Measurements from ENCODE around the gene TAF10. TPM values are rescaled to one million over a fixed set of nuclear protein-coding genes. Genes with fewer than 3 reads are reported as not detected.

The TAF10 gene
- total RNA-seq, 1 donor from 2014 or later = 80.9 TPM

DNA sequence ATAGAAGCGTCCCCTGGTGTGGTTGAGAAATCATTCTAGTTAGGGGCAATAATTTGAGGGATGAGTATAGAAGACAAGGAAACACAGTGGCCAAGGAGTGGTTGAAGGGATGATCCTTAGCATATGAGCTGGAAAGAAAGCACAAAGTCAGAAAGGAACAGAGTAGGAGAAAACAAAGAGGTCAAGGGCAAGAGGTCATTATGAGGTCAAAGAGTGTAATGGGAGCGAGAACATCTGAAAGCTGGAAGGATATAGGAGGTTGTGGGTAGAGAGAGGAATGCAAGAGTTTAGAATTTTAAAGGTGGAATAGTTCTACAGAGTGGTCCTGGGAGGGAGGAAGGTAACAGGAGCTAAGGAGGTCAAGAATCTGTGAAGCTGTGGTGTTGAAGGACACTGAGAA, 41.6 kb upstream of the TAF10 start:
- no peak overlapping the region for H3K4me3 Mint-ChIP-seq (ENCODE audit: unreplicated experiment)
- no peak for DNase-seq (ENCODE audit: low spot score)
- H3K4me1 Mint-ChIP-seq (ENCODE audit: low read depth) = peaks cover 10% of the 10 kb centered on the region

DNA sequence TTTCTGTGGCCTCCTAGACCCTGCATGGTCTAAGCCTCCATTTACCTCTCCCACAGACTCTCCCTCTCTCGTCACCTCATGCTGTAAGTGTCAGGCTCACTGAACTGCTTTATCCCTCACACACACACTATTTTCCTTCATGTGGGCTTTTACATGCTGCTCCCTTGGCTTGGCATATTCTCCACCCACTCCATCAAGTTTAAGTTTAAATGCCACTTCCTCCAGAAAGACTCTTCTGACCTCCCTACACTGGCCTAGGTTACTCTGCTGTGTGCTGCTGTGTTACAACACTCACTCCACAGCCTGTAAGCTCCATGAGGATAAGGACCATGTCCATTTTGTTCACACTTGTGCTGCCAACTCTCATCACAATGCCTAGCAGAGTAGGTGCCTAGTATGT, 41.1 kb upstream of the TAF10 start:
- TF ChIP-seq, protein P1, sequence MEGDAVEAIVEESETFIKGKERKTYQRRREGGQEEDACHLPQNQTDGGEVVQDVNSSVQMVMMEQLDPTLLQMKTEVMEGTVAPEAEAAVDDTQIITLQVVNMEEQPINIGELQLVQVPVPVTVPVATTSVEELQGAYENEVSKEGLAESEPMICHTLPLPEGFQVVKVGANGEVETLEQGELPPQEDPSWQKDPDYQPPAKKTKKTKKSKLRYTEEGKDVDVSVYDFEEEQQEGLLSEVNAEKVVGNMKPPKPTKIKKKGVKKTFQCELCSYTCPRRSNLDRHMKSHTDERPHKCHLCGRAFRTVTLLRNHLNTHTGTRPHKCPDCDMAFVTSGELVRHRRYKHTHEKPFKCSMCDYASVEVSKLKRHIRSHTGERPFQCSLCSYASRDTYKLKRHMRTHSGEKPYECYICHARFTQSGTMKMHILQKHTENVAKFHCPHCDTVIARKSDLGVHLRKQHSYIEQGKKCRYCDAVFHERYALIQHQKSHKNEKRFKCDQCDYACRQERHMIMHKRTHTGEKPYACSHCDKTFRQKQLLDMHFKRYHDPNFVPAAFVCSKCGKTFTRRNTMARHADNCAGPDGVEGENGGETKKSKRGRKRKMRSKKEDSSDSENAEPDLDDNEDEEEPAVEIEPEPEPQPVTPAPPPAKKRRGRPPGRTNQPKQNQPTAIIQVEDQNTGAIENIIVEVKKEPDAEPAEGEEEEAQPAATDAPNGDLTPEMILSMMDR (IDR thresholded peaks at IDR 0.05) = no peak
- no peak overlapping the region for H3K27ac Mint-ChIP-seq (ENCODE audit: unreplicated experiment)
- H3K36me3 Mint-ChIP-seq (ENCODE audit: low read depth) = no peaks in the 10 kb centered on the region
- H3K27me3 Mint-ChIP-seq (ENCODE audit: low read depth) = no peaks in the 10 kb centered on the region
- no peaks in the 10 kb centered on the region for H3K9me3 Mint-ChIP-seq (ENCODE audit: low read depth)
- DNase-seq (ENCODE audit: low spot score) = no peak
- H3K4me3 Mint-ChIP-seq (ENCODE audit: unreplicated experiment) = no peak overlapping the region
- H3K4me1 Mint-ChIP-seq (ENCODE audit: low read depth) = peaks cover 10% of the 10 kb centered on the region

More for the DNA sequence above, 41.6 kb upstream of the TAF10 start:
- H3K9me3 Mint-ChIP-seq (ENCODE audit: low read depth) = no peaks in the 10 kb centered on the region
- H3K36me3 Mint-ChIP-seq (ENCODE audit: low read depth) = no peaks in the 10 kb centered on the region
- no peaks in the 10 kb centered on the region for H3K27me3 Mint-ChIP-seq (ENCODE audit: low read depth)
- no peak overlapping the region for H3K27ac Mint-ChIP-seq (ENCODE audit: unreplicated experiment)
- TF ChIP-seq, protein P1 (IDR thresholded peaks at IDR 0.05) = no peak

DNA sequence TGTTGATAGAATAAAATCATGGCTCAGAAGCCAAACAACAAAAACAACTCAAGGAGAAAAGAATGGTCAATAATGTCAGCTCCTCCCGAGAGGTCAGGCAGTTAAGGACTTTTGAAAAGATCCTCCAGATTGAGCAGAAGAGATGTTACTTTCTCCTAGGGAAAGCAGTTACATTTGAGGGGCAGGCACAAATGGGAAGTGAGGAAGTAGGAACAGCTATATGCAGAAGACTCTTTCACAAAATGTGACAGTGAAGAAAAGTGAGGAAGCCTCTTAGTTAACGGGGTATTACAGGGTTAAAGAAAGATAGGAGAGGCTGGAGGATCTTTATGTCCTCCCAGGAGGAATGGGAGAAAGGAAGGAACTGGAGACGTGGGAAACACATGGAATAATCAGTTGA, 40.2 kb upstream of the TAF10 start:
- Mint-ChIP-seq H3K4me1 (ENCODE audit: low read depth) (peaks cover 10% of the 10 kb centered on the region), H3K36me3 (ENCODE audit: low read depth) (no peaks in the 10 kb centered on the region), H3K27me3 (ENCODE audit: low read depth) (no peaks in the 10 kb centered on the region), H3K9me3 (ENCODE audit: low read depth) (no peaks in the 10 kb centered on the region), H3K27ac (ENCODE audit: unreplicated experiment) (no peak overlapping the region), H3K4me3 (ENCODE audit: unreplicated experiment) (no peak overlapping the region)
- no peak for DNase-seq (ENCODE audit: low spot score)
- TF ChIP-seq, protein P1 (IDR thresholded peaks at IDR 0.05) = no peak

DNA sequence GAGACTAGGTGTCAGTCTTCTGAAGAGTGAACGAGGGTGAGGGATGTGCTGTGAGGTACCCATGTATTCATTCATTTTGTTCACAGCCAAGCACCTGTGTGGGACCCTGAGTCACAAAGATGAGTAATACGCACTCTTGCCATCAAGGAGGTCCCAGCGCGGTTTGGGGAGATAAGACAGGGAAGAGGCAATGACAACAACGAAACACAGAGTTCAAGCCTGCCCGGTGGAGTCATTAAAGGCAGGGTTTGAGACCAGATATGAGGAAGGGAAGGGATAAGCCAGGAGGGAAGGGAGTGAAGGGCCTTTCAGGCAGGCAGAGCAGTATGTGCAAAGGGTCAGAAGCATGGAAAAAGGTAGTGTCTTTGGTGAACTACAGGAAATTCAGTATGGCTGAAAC, 39.0 kb upstream of the TAF10 start:
- no peak for DNase-seq (ENCODE audit: low spot score)
- Mint-ChIP-seq H3K27ac (ENCODE audit: unreplicated experiment) (no peak overlapping the region), H3K36me3 (ENCODE audit: low read depth) (no peaks in the 10 kb centered on the region), H3K9me3 (ENCODE audit: low read depth) (no peaks in the 10 kb centered on the region), H3K27me3 (ENCODE audit: low read depth) (no peaks in the 10 kb centered on the region), H3K4me3 (ENCODE audit: unreplicated experiment) (no peak overlapping the region), H3K4me1 (ENCODE audit: low read depth) (peaks cover 1% of the 10 kb centered on the region)
- TF ChIP-seq, protein P1 (IDR thresholded peaks at IDR 0.05) = no peak

DNA sequence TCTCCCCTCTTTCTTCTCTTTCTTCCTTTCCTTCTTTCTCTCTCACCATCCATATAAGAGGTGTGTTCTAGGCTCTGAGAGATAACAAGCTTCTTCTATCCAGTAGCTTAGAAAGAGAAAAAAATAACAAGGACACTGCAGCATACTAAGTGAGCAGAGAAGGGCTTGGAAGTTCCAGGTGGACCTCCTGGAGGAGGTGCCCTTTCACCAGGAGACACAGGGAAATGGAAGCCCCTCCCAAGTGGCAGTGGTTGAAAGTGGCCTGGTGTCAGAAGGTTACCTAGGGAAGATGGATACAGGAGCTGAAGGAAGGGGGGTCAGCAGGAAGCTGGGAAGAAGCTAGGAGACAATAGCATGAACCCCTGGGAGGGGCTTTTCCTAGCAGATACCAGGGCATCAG, 38.1 kb upstream of the TAF10 start:
- H3K4me1 Mint-ChIP-seq (ENCODE audit: low read depth) = no peaks in the 10 kb centered on the region
- no peaks in the 10 kb centered on the region for H3K9me3 Mint-ChIP-seq (ENCODE audit: low read depth)
- no peak overlapping the region for H3K4me3 Mint-ChIP-seq (ENCODE audit: unreplicated experiment)
- TF ChIP-seq, protein P1 (IDR thresholded peaks at IDR 0.05) = no peak
- H3K27ac Mint-ChIP-seq (ENCODE audit: unreplicated experiment) = no peak overlapping the region
- no peaks in the 10 kb centered on the region for H3K36me3 Mint-ChIP-seq (ENCODE audit: low read depth)
- no peak for DNase-seq (ENCODE audit: low spot score)
- no peaks in the 10 kb centered on the region for H3K27me3 Mint-ChIP-seq (ENCODE audit: low read depth)

Measured in chondrocyte (in vitro differentiated cells).